Activated CD8-positive, alpha-beta memory T cell treated with anti-CD3 and anti-CD28 coated beads, Interleukin-2, amount 10 ng/mL, durations not matched to agents 7 days and 5 days (primary cell): Measurements from ENCODE around the gene GLT6D1. TPM values are rescaled to one million over a fixed set of nuclear protein-coding genes. Genes with fewer than 3 reads are reported as not detected.
"Not testable (repeated sequence)": the region's sequence is repeated elsewhere in the genome, so short reads cannot be mapped to it uniquely, and the experiment has no call there.

Experiments used
- ATAC-seq: fragments of 150-1000 bp; cut with Tn5 transposase; one replicate; pipeline ENCODE4 v1.10.0; 2021; ENCODE audit warnings: moderate library complexity
- CTCF ChIA-PET: fragments of 350-600 bp; sonication (Branson Sonifier 250); formaldehyde crosslinking; loops from one replicate; lab custom pipeline; 2021; ENCODE audit warnings: antibody characterized with exemption; lab: Charles Lee
- DNase-seq: peaks from one replicate; pipeline ENCODE4 v3.0.0-alpha.2; 2020
- H3K27ac Mint-ChIP-seq: one replicate; pipeline ENCODE4 v1.8.0; 2021; ENCODE audit warnings: mild to moderate bottlenecking, mixed read lengths
- H3K27me3 Mint-ChIP-seq: one replicate; pipeline ENCODE4 v1.8.0; 2021; ENCODE audit warnings: mixed read lengths
- H3K36me3 Mint-ChIP-seq: one replicate; pipeline ENCODE4 v1.8.0; 2021; ENCODE audit warnings: mild to moderate bottlenecking, mixed read lengths
- H3K4me1 Mint-ChIP-seq: one replicate; pipeline ENCODE4 v1.8.0; 2021; ENCODE audit warnings: mixed read lengths
- H3K4me3 Mint-ChIP-seq: one replicate; pipeline ENCODE4 v1.8.0; 2021; ENCODE audit warnings: mild to moderate bottlenecking, moderate library complexity, mixed read lengths
- H3K9me3 Mint-ChIP-seq: one replicate; pipeline ENCODE4 v1.8.0; 2022; ENCODE audit warnings: low read depth, mixed read lengths
- total RNA-seq, 2 experiments: library from RNA; stranded (reverse); gene quantifications; one replicate each; pipeline ENCODE4 v1.2.3, GENCODE V29; 2021

The GLT6D1 gene, protein sequence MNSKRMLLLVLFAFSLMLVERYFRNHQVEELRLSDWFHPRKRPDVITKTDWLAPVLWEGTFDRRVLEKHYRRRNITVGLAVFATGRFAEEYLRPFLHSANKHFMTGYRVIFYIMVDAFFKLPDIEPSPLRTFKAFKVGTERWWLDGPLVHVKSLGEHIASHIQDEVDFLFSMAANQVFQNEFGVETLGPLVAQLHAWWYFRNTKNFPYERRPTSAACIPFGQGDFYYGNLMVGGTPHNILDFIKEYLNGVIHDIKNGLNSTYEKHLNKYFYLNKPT
- total RNA-seq = not detected

DNA sequence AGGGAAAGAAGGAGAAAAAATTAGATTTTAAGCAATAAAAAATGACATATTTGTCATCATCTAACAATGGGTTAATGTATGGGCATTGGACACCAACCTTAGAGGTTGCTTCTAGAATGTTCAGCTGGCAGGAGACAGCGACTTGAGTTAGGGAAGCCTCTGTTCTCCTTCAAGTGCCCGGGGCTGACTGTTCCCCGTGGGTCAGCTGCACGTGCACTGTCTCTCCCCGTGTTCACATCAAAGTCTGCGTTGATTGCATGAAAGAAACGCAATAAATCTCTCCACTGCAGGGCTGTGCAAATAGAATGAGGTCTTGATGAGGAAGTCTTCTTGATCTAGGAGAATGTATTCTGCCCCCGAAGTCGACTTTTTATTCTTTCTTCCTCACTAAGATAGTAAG, at the start of gene GLT6D1:
Gene GLT6D1 (minus strand): TSS at position 345 of the 400 bp plus-strand sequence. CDS start 353 bp downstream, outside the sequence.
- peaks cover 2% of the 10 kb centered on the region for H3K9me3 Mint-ChIP-seq
- CTCF ChIA-PET = no interaction called here
- DNase-seq = no peak
- H3K27ac Mint-ChIP-seq = no peak within 1 kb of the TSS
- no peak for ATAC-seq
- peaks cover 15% of the 10 kb centered on the region for H3K27me3 Mint-ChIP-seq
- no peak within 1 kb of the TSS for H3K4me3 Mint-ChIP-seq
- H3K4me1 Mint-ChIP-seq = no peaks in the 10 kb centered on the region
- no peaks in the 10 kb centered on the region for H3K36me3 Mint-ChIP-seq

DNA sequence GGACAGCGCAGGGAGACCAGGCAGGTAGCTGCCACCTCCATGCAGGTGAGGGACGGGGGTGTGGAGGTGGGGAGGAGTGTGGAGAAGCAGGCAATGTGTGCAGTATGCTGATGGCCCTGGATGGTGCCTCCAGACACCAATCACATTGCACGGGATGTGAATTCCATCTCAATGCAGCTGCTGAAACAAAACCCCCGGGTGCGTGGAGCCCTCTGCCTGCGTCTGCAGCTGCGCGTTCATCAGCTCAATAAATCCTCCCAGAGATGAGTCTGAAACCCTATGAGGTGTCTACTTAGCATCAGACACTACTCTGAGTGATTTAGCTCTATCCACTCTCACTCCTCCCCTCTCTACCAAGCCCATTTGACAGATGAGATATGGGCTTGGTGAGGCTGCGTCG, 49.7 kb upstream of the GLT6D1 start:
- CTCF ChIA-PET = no interaction called here
- no peaks in the 10 kb centered on the region for H3K36me3 Mint-ChIP-seq
- no peaks in the 10 kb centered on the region for H3K4me1 Mint-ChIP-seq
- ATAC-seq = no peak
- no peak overlapping the region for H3K27ac Mint-ChIP-seq
- no peaks in the 10 kb centered on the region for H3K9me3 Mint-ChIP-seq
- no peak overlapping the region for H3K4me3 Mint-ChIP-seq
- no peak for DNase-seq
- H3K27me3 Mint-ChIP-seq = no peaks in the 10 kb centered on the region

DNA sequence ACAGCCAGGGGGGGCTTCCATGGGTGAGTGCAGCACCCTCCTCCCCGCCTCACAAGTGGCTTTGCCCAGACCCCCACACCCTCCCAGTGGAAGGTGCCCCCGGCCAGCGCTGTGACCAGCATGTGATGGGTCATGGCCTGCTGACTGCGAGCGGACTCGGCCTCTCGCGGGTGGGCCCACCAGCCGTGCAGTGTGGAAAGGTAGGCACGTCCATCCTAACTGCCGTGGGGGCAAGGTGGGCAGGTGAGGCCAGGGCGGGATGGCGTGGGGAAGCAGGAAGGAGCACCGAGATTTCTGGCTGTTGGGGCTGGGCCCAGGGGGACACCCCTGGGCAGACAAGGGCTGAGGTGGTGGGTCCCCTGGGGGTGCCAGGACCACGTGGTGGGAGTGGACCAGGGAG, 47.9 kb upstream of the GLT6D1 start:
- no peaks in the 10 kb centered on the region for H3K9me3 Mint-ChIP-seq

DNA sequence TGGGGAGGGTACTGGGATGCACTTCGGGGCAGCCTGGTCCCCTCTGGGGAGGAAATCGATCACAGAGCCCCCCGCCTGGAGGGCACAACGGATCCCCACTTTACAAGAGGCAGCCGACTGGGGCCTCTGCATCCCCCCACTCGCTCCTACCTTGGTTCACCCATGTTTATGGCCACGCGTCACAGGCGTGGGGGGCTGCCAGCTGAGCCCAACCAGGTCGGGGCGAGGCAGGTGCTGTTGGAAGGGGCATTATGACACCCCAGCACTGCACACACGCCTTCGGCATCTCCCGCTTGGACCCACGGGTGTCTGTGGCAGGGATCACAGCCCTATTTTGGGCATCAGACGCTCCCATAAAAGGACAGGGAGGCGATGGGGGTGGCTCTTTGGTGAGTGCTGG, 45.4 kb upstream of the GLT6D1 start:
- CTCF ChIA-PET = no interaction called here
- Mint-ChIP-seq H3K4me3 (no peak overlapping the region), H3K9me3 (no peaks in the 10 kb centered on the region), H3K27me3 (no peaks in the 10 kb centered on the region), H3K36me3 (no peaks in the 10 kb centered on the region), H3K27ac (no peak overlapping the region), H3K4me1 (no peaks in the 10 kb centered on the region)
- no peak for ATAC-seq
- DNase-seq = no peak

More for the DNA sequence above, 47.9 kb upstream of the GLT6D1 start:
- CTCF ChIA-PET = no interaction called here
- ATAC-seq = no peak
- H3K4me3 Mint-ChIP-seq = no peak overlapping the region
- H3K27ac Mint-ChIP-seq = no peak overlapping the region
- no peaks in the 10 kb centered on the region for H3K27me3 Mint-ChIP-seq
- no peak for DNase-seq
- no peaks in the 10 kb centered on the region for H3K36me3 Mint-ChIP-seq
- no peaks in the 10 kb centered on the region for H3K4me1 Mint-ChIP-seq

DNA sequence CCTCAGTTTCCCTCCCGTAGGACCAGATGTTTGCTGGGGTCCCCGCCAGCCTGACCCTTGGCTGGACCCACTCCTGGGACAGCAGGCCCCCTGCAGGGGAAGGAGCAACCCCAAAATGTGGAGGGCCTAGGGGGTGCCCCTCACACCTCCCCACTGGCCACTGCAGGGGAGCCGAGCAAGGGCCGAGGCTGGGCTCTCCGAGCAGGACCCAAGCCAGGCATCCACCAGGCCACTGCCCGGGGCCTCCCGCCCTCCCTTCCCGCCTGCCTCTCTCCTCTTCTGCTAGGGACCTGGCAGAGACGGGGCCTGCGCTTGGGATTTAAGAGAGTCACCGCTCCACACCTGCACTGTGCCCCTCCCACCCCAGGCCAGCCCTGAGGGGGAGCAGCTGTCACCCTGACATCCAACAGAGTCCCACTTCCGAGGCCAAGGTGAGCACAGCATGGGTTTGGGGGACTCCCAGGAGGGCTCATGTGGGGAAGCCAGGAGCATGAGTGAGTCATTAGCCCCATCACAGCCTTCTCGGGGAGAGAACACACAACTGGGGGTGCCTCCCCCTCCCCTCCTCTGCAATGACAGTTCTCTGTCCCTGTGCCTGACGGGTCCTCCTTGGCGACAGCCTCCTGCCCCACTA, 44.2 kb upstream of the GLT6D1 start:
- Mint-ChIP-seq H3K36me3 (no peaks in the 10 kb centered on the region), H3K4me1 (no peaks in the 10 kb centered on the region), H3K27me3 (no peaks in the 10 kb centered on the region), H3K27ac (no peak overlapping the region), H3K4me3 (no peak overlapping the region), H3K9me3 (no peaks in the 10 kb centered on the region)
- ATAC-seq = no peak
- CTCF ChIA-PET = no interaction called here
- DNase-seq = no peak

DNA sequence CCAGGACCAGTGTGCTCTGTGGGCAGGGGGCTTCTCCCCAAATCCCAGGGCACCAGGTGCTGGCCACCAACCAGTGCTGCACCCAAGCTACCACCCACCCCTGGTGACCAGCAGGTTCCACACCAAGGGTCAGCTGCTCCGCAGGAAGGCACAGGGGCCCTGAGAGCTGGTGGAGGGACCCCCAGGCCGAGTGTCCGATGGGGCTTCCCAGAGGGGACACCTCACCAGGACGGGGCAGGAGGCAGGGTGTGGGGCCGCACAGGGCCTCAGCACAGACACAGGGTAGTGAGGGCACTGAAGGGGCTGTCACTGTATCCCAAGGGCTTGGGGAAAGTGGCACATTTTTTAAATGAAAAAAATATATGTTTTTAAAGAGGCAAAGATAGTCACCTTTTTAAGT, 41.8 kb upstream of the GLT6D1 start:
- no peak for ATAC-seq

DNA sequence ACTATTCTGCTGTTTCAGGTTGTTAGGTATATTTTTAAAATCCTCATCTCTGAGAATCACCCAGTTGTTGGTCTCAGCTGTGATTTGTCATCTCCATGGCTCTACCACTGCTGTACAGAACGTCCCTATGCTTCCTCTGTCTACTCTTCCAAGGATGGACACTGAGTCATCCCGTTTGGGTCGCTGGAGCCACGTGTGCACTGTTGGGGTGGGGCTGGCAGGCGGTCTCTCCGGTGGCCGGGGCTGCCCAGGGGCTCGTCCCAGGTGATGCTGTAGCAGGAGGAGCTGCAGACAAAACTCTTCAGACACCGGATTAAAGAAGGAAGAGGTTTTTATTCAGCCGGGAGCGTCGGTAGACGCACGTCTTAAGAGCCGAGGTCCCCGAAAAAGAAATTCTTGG, 40.7 kb upstream of the GLT6D1 start:
- H3K36me3 Mint-ChIP-seq = no peaks in the 10 kb centered on the region
- H3K9me3 Mint-ChIP-seq = no peaks in the 10 kb centered on the region
- no peak overlapping the region for H3K4me3 Mint-ChIP-seq
- H3K27me3 Mint-ChIP-seq = no peaks in the 10 kb centered on the region
- H3K4me1 Mint-ChIP-seq = no peaks in the 10 kb centered on the region
- CTCF ChIA-PET = no interaction called here
- no peak for ATAC-seq
- no peak for DNase-seq
- H3K27ac Mint-ChIP-seq = no peak overlapping the region

More for the DNA sequence above, 41.8 kb upstream of the GLT6D1 start:
- no peak overlapping the region for H3K27ac Mint-ChIP-seq
- no peaks in the 10 kb centered on the region for H3K27me3 Mint-ChIP-seq
- no peak overlapping the region for H3K4me3 Mint-ChIP-seq
- no peaks in the 10 kb centered on the region for H3K36me3 Mint-ChIP-seq
- CTCF ChIA-PET = no interaction called here
- no peaks in the 10 kb centered on the region for H3K9me3 Mint-ChIP-seq
- DNase-seq = no peak
- H3K4me1 Mint-ChIP-seq = no peaks in the 10 kb centered on the region

DNA sequence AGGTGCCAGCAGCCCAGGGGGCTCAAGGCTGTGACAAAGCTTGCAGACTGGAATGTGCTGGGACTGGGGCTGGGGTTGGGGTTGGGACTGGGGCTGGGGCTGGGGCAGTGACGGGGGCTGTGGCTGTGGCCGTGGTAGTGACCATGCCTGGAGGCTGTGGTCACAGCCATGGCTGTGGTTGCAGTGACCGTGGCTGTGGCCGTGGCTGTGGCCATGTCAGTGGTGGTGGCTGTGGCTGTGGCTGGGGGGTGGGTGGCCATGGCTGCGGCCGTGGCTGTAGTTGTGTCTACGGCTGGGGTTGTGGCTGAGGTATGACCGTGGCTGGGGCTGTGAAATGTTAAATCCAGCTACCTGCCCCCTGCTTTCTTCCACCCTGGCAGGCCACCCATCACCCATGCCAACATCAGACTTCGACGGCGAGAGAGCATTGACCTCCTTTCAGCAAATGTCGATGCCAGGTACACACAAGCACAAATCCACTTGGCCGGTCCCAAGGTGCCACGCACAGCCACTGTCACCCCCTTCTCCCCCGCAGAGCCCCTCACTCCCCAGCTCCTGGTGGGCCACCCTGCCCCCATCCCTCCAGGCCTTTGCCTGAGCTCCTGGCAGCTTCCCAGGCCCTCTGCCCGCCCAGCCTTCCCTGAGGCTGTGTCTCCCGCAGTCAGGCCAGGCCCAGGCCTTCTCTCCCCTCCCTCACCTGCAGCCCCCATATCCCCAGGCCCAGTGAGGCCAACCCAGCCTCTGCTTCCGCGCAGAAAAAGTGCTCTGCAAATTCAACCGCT, 39.1 kb upstream of the GLT6D1 start:
- CTCF ChIA-PET = no interaction called here
- Mint-ChIP-seq H3K4me1 (no peaks in the 10 kb centered on the region), H3K27ac (no peak overlapping the region)

DNA sequence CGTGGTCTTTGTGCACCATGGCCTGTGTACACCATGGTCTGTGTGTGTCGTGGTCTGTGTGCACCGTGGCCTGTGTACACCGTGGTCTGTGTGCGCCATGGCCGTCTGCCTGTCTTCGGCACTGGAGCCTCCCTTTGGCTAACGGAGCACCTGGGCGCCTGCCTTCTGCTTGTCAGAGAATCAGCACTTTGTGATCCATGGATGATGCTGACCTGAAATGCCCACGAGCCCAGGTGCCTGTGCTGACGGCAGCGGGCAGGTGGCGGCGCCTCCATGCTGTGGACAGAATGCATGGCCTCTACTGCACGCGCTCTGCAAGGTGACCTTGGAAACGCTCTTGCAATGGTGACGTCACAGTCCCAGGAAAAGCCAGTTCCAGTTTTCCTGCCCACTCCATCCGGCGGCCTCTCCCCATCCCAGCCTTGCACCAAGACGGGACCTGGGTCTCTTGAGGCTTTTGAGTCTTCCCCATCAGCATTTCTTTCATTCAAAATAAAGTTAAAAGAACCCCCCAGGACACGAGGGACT, 38.4 kb upstream of the GLT6D1 start:
- H3K27ac Mint-ChIP-seq = no peak overlapping the region
- ATAC-seq = no peak
- no peak overlapping the region for H3K4me3 Mint-ChIP-seq
- H3K27me3 Mint-ChIP-seq = no peaks in the 10 kb centered on the region
- no peaks in the 10 kb centered on the region for H3K4me1 Mint-ChIP-seq
- no peak for DNase-seq
- CTCF ChIA-PET = no interaction called here
- no peaks in the 10 kb centered on the region for H3K36me3 Mint-ChIP-seq
- no peaks in the 10 kb centered on the region for H3K9me3 Mint-ChIP-seq

More for the DNA sequence above, 39.1 kb upstream of the GLT6D1 start:
- Mint-ChIP-seq H3K4me3 (no peak overlapping the region), H3K9me3 (no peaks in the 10 kb centered on the region), H3K27me3 (no peaks in the 10 kb centered on the region), H3K36me3 (no peaks in the 10 kb centered on the region)
- no peak for ATAC-seq
- no peak for DNase-seq

DNA sequence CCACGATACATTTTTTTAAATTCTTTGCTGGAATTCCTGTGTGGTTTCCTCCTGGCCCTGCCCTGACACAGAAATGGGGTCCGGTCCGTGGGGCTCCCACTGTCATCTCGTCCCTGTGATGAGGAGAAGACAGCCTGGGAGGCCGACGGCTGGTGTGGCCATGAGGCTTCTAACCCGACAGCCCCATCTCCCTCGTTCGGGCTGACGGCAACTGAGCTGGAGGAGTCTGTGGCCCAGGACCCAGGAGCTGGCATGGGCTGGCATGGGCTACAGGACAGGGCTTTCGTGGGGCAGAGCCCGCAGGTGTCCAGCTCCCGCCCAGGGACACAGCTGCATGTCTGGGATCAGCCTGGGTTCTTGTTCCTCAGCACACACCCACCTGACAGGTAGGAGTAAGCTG, 37.6 kb upstream of the GLT6D1 start:
- Mint-ChIP-seq H3K36me3 (no peaks in the 10 kb centered on the region), H3K27me3 (no peaks in the 10 kb centered on the region), H3K27ac (no peak overlapping the region), H3K9me3 (no peaks in the 10 kb centered on the region), H3K4me1 (no peaks in the 10 kb centered on the region), H3K4me3 (no peak overlapping the region)
- ATAC-seq (no peak), DNase-seq (no peak)
- CTCF ChIA-PET = no interaction called here

DNA sequence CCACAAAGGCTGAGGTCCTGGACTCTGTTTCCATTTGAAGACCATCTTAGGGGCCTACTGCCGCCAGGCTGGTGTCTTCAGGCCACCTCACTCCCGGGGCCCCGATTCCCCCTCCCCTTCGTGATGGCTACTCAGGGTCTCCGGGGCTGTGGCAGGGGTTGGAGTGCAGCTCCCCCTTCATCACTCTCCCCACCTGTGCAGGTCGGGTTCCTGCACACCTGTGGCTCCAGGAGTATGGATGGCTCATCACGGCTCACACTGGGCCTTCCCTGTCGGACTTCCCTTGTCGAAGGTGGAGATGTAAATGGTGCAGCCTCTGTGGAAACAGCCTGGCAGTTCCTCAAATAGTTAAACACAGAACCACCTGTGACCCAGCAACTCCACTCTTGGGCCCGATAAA, 35.6 kb upstream of the GLT6D1 start:
- Mint-ChIP-seq H3K27me3 (no peaks in the 10 kb centered on the region), H3K27ac (no peak overlapping the region), H3K4me1 (no peaks in the 10 kb centered on the region), H3K36me3 (no peaks in the 10 kb centered on the region), H3K9me3 (no peaks in the 10 kb centered on the region), H3K4me3 (no peak overlapping the region)
- DNase-seq = no peak
- CTCF ChIA-PET = no interaction called here
- ATAC-seq = no peak

DNA sequence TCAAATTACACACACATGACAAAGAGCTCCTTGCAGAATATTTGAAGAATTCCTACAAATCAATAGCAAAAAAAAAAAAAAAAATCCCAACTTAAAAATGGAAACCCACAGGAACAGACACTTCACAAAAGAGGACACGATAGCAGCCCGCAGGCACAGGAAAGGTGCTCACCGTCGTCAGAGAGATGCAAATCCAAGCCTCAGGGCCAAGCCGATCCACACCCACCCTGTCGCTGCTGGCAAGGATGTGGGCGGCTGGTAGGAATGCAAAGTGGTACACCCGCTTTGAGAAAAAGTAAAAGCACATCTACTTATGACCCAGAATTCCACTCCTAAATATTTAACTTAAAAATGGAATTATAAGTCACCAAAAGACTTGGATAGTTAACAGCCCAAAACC, 34.6 kb upstream of the GLT6D1 start:
- H3K4me1 Mint-ChIP-seq = no peaks in the 10 kb centered on the region

DNA sequence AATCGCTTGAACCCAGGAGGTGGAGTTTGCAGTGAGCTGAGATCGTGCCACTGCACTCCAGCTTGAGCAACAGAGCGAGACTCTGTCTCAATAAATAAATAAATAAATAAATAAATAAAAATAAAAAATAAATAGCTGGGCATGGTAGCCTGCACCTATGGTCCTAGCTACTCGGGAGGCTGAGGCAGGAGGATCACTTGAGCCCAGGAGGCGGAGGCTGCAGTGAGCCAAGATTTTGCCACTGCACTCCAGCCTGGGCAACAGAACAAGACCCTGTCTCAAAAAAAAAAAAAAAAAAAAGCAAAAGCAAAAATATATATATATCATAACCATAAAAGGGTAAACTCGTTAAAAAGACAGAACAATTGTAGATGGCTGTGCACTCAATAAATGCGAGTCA, 33.4 kb upstream of the GLT6D1 start:
- not testable (repeated sequence) for H3K9me3 Mint-ChIP-seq, H3K4me1 Mint-ChIP-seq, DNase-seq, H3K27me3 Mint-ChIP-seq, H3K4me3 Mint-ChIP-seq, ATAC-seq, H3K36me3 Mint-ChIP-seq, H3K27ac Mint-ChIP-seq
- CTCF ChIA-PET = interaction anchor here (0.7 kb wide), 1 partner anchor 33 kb away, joined by 3 read pairs; no protein-coding TSS in a partner anchor

More for the DNA sequence above, 34.6 kb upstream of the GLT6D1 start:
- Mint-ChIP-seq H3K27me3 (no peaks in the 10 kb centered on the region), H3K27ac (no peak overlapping the region), H3K4me3 (no peak overlapping the region), H3K9me3 (no peaks in the 10 kb centered on the region), H3K36me3 (no peaks in the 10 kb centered on the region)
- ATAC-seq (no peak), DNase-seq (no peak)
- CTCF ChIA-PET = no interaction called here
